SW 1271 (cell line): ENCODE results near the gene MGAT5B.
"Not testable (repeated sequence)": the region's sequence is repeated elsewhere in the genome, so short reads cannot be mapped to it uniquely, and the experiment has no call there.

ENCODE experiments used
- DNase-seq, 2 experiments: peaks; one replicate each; lab custom pipeline; 2025; lab: John Stamatoyannopoulos, UW

The MGAT5B gene

DNA sequence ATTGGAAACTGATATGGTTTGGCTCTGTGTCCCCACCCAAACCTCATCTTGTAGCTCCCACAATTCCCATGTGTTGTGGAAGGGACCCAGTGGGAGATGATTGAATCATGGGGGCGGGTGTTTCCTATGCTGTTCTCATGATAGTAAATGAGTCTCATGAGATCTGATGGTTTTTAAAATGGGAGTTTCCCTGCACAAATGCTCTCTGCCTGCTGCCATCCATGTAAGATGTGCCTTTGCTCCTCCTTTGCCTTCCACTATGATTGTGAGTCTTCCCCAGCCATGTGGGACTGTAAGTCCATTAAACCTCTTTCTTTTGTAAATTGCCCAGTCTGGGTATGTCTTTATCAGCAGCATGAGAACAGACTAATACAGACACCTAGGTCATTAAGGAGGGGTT, 109.8 kb downstream of the MGAT5B start:
- DNase-seq, result not testable (repeated sequence)

DNA sequence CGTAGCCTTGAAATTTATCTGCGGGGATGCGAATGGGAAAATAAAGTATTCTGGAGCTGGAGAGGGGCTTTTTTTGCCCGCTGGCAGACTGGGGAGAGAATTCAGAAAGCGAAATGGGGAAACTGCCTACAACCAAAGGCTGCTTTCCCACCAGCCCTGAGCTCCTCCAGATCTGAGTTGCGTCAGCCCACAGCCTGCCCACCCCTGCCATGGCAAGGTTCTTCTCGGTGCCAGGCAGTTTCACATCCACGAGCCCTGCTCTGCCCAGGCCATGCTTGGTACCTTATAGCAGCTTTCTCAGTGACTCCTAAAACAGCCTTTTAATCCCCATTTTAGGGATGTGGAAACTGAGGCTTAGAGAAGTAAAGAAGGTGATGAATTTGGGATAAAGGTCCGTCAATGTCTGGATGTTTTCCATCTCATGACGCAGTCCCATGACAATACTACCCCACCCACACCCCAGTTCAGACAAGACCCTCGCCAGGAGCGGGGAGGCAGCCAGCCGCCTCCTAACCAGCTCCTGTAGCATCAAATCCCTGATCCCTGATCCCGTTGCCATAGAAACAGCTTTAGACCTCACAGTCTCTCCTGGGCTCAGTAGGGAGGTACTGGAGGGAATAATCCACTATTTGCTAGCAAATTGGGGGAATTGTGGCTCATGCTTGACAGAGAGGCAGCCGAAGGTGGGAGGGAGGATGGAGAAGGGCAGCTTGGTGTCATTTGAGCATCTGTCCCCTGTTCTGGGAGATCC, 113.5 kb downstream of the MGAT5B start:
- DNase-seq, result no peak

DNA sequence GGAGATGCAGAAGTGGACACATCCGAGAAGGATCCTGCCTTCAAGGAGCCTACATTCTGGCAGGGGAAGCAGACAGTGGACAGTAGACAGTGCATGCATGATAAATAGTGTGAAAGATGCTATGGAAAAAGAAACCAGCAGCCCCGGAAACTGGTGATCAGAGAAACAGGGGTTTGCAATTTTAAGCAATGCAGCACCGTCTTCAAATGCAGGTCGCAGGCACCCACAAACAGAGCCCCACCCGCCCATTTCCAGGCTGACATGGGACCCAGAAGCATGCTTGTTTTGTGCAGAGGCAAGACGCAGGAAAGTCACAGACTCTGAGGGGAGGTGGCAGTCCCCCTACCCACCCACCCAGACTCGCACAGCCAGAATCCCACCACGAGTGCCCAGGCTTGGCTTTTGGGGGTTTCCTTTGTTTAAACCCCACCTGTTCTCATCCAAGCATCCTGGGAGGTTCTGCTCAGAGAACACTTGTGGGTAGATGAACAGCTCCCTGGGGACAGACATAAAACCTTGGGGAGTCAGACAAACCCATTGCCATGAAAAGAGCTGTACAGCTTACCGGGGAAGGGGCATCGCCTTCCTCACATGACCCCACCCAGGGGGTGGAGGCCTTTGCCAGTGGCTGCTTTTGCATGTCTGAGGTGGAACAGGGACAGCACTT, 114.3 kb downstream of the MGAT5B start:
- no peak for DNase-seq

DNA sequence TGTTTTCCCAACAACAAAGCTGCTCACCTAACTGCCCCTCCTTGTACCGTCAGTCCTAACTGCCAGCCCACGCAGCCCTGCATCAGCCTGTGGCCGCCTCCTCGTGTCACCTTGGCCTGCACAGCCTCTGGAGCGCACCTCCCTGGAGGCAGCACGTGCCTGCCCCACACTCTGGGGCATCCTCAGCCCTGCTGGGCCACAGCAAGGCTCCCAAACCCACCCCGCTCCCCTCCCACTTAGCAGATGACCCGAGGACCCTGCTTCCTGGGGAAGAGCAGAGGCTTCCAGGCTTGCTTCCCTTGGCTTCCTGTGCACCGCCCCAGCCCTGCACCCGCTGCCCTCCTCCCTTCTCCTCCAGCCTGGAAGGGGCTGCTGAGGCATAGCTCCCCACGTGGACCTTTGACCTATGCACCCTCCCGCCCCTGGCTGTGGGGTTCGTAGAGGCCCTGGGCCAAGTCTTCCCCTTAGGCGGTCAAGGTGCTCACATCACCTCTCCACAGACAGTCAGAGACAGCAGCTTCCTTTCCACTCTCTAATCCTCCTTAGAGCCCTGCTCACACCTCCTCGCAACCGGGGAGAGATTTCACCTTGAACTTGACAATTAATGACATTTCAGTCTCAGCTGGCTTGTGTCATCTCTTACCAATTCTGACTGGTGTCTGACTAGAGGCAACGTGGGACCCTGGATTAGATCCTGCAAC, 115.0 kb downstream of the MGAT5B start:
- DNase-seq, result no peak

DNA sequence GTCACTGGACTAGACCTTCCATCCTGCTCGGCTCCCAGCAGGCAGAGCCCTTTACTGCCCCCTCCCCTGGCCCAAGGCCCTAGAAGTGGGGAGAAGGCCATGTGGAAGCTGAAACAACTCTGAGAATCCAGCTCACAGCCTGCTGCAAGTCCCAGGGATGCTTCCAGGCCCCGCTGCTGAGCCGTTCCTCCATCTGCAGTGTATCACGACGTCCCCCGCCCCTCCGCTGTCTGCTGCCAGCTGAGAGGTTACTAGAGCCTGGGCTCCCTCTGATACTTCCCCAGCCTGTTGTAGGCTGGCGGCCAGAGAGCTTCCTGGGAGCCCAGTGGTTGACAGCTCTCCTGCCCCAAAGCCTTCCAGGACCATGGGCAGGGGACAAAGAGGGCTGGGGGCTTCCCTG, 118.2 kb downstream of the MGAT5B start:
- DNase-seq, result no peak

DNA sequence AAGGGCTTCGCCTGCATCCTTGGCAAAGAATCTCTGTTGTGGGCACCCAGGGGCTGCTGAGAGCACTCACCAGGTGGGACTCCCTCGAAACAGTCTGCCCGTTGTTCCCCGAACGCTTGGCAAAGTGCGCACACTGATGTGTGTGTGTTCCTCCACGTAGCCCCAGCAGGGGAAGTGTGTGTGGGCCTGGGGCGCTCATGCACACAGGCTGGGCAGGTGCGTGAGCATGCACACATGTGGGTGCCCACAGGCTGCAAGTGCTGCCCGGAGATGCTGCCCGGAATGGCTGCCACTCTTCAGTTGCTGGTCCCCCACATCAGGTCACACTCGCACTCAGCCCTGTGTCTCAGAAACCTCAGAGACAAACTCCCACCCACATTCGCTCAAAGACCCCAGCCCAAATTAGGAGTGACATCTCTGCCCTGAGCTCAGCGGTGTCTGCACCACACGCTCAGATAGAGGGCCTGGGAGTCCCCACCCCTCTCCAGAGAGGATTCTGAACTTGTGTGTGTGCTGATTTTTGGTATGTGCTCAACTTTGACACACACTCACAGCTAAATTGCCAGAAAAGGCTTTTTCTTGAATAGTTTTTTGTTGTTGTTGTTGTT, 119.4 kb downstream of the MGAT5B start:
- no peak for DNase-seq

DNA sequence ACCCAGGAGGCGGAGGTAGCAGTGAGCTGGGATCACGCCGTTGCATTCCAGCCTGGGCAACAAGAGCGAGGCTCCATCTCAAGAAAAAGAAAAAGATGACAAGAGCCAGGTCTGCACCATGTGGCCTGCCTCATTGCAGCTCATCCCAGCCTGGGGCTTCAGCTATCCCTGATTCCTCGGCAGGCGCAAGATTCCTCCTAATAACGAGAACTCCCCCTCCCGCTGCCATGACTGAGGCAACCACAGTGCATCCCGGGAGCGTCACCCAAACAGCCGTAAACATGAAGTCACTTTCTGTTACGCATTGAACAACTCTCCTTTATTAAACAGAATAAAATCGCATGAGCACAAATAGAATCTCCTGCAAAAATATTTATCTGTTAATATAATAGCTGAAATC, 120.6 kb downstream of the MGAT5B start:
- DNase-seq, result no peak

DNA sequence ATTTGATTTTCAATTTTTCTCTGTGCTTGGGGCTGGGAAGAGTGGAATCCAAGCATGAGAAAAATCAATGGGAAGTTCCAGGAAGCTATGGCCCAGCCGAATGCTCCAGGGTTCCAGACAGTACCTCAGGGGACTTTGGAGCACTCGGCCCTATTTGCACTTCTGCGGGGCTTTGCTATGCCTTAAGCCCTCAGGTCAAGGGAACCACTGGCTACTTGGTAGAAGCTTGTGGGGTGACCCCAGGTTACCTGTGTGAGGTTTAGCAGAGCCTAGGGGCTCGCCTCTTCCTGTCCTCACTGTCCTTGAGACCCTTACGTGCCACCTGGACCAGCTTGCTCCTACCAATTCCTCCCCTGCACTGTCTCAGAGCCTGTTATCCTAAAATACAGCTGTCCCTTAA, 121.3 kb downstream of the MGAT5B start:
- DNase-seq, result no peak

DNA sequence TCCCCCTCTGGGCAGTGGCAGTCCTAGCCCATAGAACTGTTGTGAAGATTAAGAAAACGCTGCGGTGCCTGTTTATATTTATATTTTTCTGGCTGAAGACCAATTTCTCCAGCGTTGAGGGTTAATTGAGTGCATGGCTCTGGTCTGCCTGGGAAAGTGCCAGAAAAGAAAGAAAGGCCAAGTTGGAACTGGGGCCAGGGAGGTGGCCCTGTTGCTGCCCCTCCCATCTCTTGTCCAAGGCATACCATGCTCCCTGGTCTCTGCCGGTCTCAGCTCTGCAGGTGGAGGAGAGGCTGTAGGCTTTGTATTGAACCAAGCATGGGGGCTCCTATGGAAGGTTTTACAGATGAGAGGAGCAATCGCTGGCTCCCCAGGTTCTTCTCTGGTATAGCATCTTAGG, 124.7 kb downstream of the MGAT5B start:
- DNase-seq, result no peak

DNA sequence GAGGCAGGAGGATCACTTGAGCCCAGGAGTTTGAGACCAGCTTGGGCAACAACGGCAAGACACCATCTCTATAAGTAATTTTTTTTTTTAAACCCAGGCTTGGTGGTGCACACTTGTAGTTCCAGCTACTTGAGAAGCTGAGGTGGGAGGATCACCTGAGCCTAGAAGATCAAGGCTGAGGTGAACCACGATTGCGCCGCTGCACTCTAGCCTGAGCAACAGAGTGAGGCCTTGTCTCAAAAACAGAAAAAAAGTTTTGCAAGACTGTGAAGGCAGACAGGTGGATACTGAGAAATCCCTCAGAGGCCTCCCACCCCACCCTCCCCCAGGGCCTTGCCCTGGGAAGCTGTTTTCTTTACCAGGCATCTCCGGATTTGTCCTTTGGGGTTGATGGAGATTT, 125.4 kb downstream of the MGAT5B start:
- DNase-seq, result no peak

DNA sequence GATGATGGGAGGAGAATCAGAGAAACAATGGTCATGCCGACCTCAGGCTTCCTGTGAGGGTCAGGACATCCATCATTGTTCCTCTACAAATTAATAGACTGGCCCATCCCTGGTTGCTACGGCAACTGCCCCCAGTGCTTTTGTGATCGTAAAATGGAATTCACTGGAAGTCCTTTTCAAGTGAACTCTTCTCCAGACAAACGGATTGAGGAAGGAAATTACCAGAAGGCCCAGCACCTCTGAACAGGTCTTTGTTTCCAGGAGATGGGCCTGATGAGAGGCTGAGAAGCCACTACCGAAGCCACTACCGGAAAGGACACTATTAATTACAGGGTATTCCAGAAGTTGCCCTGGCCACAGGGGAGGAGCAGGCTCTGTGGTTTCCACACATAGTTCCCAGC, 126.0 kb downstream of the MGAT5B start:
- no peak for DNase-seq

DNA sequence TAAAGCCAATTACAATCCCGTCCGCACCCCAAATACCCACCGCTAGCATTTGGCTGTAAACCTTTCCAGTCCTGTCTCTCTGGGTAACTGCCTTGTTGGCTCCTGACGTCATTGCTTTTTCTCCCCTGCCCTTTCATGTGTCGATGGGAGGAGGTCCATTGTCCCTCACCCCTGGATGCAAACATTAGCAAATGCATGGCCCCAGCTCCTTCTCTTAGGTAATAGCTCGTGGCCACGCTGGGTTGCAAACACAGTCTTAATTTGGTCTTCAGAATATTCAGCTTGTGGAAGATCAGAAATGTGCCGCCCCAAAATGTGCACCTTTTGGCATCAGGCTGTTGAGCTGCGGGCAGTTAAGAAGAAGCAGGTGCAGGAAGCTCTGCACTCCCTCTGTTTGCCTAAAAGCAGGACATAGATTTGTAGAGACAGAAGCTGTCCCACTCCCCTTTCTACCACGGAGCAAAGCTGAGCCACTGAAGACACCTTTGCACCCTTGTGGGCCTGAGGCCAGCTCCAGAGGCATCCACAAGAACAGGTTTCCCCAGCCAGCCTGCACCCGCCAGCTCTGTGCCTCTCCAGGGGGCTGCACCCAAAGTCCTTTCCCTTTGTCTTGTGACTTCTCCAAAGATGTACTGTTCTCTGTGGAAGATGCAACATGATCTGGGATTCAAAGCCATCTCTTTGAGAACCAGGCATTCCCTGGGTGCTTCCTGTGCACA, 127.3 kb downstream of the MGAT5B start:
- DNase-seq, result no peak

DNA sequence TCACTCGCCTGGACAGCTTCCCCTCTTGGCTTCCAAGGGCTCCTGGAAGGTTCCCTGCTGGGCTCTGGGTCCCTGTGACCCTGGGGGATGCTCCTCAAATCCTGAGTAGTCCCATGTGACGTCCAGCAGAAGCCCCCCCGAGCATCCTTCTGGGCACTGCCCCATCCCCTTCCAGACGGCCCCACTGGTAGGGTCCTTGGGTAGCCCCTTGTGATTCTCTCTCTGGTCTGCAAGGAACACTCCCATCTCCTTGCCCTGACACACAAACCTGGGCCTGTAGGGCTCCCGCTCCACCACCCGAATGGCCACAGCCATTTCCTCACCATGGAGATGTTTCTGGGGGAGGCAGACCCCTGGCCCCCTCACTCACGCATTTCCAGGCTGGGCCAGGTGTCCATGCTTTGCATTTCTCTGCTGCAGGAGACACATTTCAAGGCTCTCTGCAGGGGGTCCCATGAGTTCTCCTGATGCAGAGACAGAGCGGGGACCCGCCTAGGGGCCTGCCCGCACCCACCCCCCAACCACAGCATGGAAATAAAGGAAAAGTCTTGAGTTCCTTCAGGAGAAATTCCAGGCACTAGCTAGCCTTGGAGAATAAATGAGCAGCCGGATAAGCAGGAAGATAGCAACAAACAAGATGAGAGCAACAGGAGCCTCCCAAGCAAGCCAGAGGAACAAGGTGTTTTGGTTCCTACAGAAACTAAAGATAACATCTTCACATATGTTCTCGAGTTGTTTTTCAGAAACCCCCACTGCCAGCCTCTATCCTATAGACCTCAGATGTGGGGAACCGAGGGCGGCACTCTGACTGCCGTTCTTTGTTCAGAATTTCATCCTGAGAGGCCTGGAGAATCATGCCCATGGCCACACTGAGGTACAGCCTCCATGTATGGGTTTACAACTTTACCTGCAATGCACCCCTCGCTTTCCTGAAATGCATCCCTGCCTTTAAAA, 128.8 kb downstream of the MGAT5B start:
- DNase-seq, result no peak

DNA sequence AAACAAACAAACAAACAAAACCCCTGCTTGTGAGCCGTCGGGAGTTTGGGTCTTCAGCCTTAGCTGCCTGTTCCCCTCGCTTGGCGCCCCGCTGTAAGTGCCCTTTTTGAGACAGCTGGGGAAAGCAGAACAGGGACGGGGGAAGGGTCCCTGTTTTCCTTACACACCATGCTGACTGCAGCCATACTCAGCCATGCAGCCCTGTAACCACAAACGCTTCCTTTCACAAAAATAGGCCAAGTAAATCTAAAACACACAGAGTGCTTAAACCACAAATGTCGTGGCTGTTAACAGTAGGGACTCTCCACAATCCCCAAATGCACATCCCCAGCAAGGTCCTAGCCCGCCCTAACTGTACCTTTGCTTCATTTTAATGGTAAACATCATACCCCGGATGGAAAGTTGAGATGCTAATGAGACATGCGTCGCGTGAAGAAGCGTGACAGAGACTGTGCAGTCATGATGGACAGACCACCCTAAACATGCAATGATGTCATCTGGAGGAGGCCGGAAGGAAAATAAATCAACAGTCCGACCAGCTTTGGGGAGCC, 129.9 kb downstream of the MGAT5B start:
- DNase-seq, result no peak

DNA sequence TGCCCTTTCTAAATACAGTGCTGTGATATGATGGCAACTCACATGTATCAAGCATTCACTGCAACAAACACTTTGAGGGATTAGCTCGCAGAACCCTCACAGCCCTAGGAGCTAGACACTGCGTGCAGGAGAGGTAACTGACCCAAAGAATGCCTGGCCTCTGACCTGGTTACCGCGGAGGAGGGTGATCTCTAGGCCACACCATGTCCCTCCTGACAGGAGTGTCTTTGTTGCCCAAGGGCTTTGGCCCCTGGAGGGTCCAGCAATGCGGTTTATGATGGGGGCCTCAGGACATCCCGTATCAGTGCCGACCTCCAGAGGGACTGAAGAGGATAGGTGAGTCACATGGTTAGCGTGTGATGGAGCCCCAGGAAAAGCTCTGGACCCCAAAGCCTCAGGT, 130.6 kb downstream of the MGAT5B start:
- no peak for DNase-seq
